Ishikawa (cell line): Measurements from ENCODE around the gene COPB1.

ENCODE experiments used
- CEBPB ChIP-seq: IDR thresholded peaks from 2 replicates; pipeline ENCODE4 v1.6.1; 2012
- CREB1 ChIP-seq: IDR thresholded peaks from 2 replicates; pipeline ENCODE4 v1.6.1; 2012; ENCODE audit warnings: low read depth
- EGR1 ChIP-seq: IDR thresholded peaks from 2 replicates; pipeline ENCODE4 v1.6.1; 2012
- EP300 ChIP-seq: IDR thresholded peaks from 2 replicates; pipeline ENCODE4 v1.6.1; 2012; ENCODE audit warnings: borderline replicate concordance
- FOXM1 ChIP-seq: IDR thresholded peaks from 2 replicates; pipeline ENCODE4 v1.6.1; 2012; ENCODE audit warnings: low read depth, borderline replicate concordance
- MAX ChIP-seq: IDR thresholded peaks from 2 replicates; pipeline ENCODE4 v1.6.1; 2012
- NFIC ChIP-seq: IDR thresholded peaks from 2 replicates; pipeline ENCODE4 v1.6.1; 2012
- RAD21 ChIP-seq: IDR thresholded peaks from 2 replicates; pipeline ENCODE4 v1.6.1; 2012; ENCODE audit warnings: low read depth
- REST ChIP-seq: IDR thresholded peaks from 2 replicates; pipeline ENCODE4 v1.6.1; 2012; ENCODE audit warnings: low read depth, mild to moderate bottlenecking
- TAF1 ChIP-seq: IDR thresholded peaks from 2 replicates; pipeline ENCODE4 v1.6.1; 2012; ENCODE audit warnings: low read depth, mild to moderate bottlenecking
- TCF12 ChIP-seq: IDR thresholded peaks from 2 replicates; pipeline ENCODE4 v1.6.1; 2012; ENCODE audit warnings: low read depth
- TEAD4 ChIP-seq: IDR thresholded peaks from 2 replicates; pipeline ENCODE4 v1.6.1; 2012
- USF1 ChIP-seq: IDR thresholded peaks from 2 replicates; pipeline ENCODE4 v1.6.1; 2012
- YY1 ChIP-seq: IDR thresholded peaks from 2 replicates; pipeline ENCODE4 v1.6.1; 2012; ENCODE audit warnings: low read depth
- ZBTB7A ChIP-seq: IDR thresholded peaks from 2 replicates; pipeline ENCODE4 v1.6.1; 2012; ENCODE audit warnings: low read depth

The COPB1 gene

GRCh38 chr11:14520747-14521151 lies 21.1 kb upstream of the COPB1 start:
- TF ChIP-seq RAD21: no peak
- no peak for TF ChIP-seq EP300
- no peak for TF ChIP-seq CREB1
- no peak for TF ChIP-seq USF1

GRCh38 chr11:14519917-14520746 lies 20.5 kb upstream of the COPB1 start, which contains the start of gene PSMA1:
TSS of gene PSMA1 (minus strand) at chr11:14520386. CDS start at chr11:14520299, 87 bp downstream.
- no peak for TF ChIP-seq REST
- peak; percentile 66 for TF ChIP-seq MAX
- peak; percentile 91 for TF ChIP-seq TAF1
- TF ChIP-seq CREB1: no peak; the same call in 1 of the 2 replicates
- TF ChIP-seq ZBTB7A: no peak
- TF ChIP-seq EP300: peak; percentile 40; the same call in 1 of the 2 replicates
- TF ChIP-seq YY1: peak; percentile 85
- peak; percentile 79 for TF ChIP-seq TCF12
- TF ChIP-seq USF1: no peak
- no peak; the same call in 1 of the 2 replicates for TF ChIP-seq RAD21
- TF ChIP-seq FOXM1: 0 out of 2 replicates have a peak, but pooled peaks have one; percentile 6
- no peak; the same call in 1 of the 2 replicates for TF ChIP-seq TEAD4
- TF ChIP-seq NFIC: peak; percentile 29; the same call in 1 of the 2 replicates
- peak; percentile 91 for TF ChIP-seq CEBPB
- TF ChIP-seq EGR1: no peak

GRCh38 chr11:14519597-14519916 lies 19.9 kb upstream of the COPB1 start:
- no peak for TF ChIP-seq EGR1
- TF ChIP-seq REST: no peak
- TF ChIP-seq USF1: no peak
- no peak for TF ChIP-seq FOXM1
- TF ChIP-seq EP300: no peak
- TF ChIP-seq TEAD4: no peak
- TF ChIP-seq CREB1: no peak

- TF ChIP-seq EP300: no peak
- no peak for TF ChIP-seq FOXM1
- TF ChIP-seq USF1: no peak
- no peak for TF ChIP-seq RAD21
- no peak for TF ChIP-seq CREB1
Observed at GRCh38 chr11:14518820-14519219, 19.2 kb upstream of the COPB1 start.

GRCh38 chr11:14513800-14514199 lies 14.2 kb upstream of the COPB1 start:
- TF ChIP-seq FOXM1: no peak

GRCh38 chr11:14506532-14506931 lies 6.9 kb upstream of the COPB1 start:
- TF ChIP-seq FOXM1: no peak
- TF ChIP-seq TAF1: no peak
- no peak for TF ChIP-seq RAD21
- no peak for TF ChIP-seq CREB1
- no peak for TF ChIP-seq MAX
- TF ChIP-seq TCF12: no peak
